MCF 10A (cell line): Measurements from ENCODE around the gene ARHGAP10. TPM values are rescaled to one million over a fixed set of nuclear protein-coding genes. Genes with fewer than 3 reads are reported as not detected.

Source experiments
- BruUV-seq: library from RNA; stranded (reverse); fragments of 400-500 nt; replicated peaks from 2 replicates; lab custom pipeline; 2021; lab: Mats Ljungman, UMichigan
- CTCF ChIA-PET: fragments of 300-600 bp; sonication (Branson Sonifier 250); formaldehyde crosslinking; extraction: SDS; loops from one replicate; lab custom pipeline; 2021; ENCODE audit warnings: antibody characterized with exemption, inconsistent platforms; lab: Yijun Ruan, JAX
- POLR2A ChIA-PET: fragments of 300-600, 350-650 bp; sonication (Branson Sonifier 250); formaldehyde crosslinking; extraction: SDS; loops from one replicate; lab custom pipeline; 2020; ENCODE audit warnings: antibody characterized with exemption, inconsistent platforms; lab: Yijun Ruan, JAX
- DNase-seq: peaks from one replicate; pipeline ENCODE4 v3.0.0-alpha.2; 2018; ENCODE audit not compliant: unreplicated experiment
- H3K27ac Mint-ChIP-seq: one replicate; pipeline ENCODE4 v1.8.0; 2022; ENCODE audit warnings: mild to moderate bottlenecking, low read depth, mixed read lengths; ENCODE audit not compliant: unreplicated experiment
- H3K27me3 Mint-ChIP-seq: one replicate; pipeline ENCODE4 v1.8.0; 2022; ENCODE audit warnings: mixed read lengths; ENCODE audit not compliant: insufficient read depth, unreplicated experiment
- H3K36me3 Mint-ChIP-seq: one replicate; pipeline ENCODE4 v1.8.0; 2022; ENCODE audit warnings: mild to moderate bottlenecking, moderate library complexity, mixed read lengths; ENCODE audit not compliant: insufficient read depth, unreplicated experiment
- H3K4me1 Mint-ChIP-seq: one replicate; pipeline ENCODE4 v1.8.0; 2022; ENCODE audit warnings: mixed read lengths; ENCODE audit not compliant: insufficient read depth, unreplicated experiment
- H3K4me3 Mint-ChIP-seq: one replicate; pipeline ENCODE4 v1.8.0; 2022; ENCODE audit warnings: mild to moderate bottlenecking, moderate library complexity, mixed read lengths; ENCODE audit not compliant: unreplicated experiment
- H3K9me3 Mint-ChIP-seq: one replicate; pipeline ENCODE4 v1.8.0; 2022; ENCODE audit warnings: mixed read lengths; ENCODE audit not compliant: unreplicated experiment
- CTCF ChIP-seq: fragments of 200-600 bp; IDR thresholded peaks from one replicate; pipeline ENCODE4 v1.8.0; 2022; ENCODE audit warnings: antibody characterized with exemption, mild to moderate bottlenecking; ENCODE audit not compliant: unreplicated experiment
- intact Hi-C: fragments of 100-400 bp; cut with micrococcal nuclease; formaldehyde crosslinking; loops from 2 replicates; pipeline ENCODE4 v1.14.1; 2022
- total RNA-seq: library from RNA; stranded (reverse); gene quantifications from 2 replicates; pipeline ENCODE4 v1.2.3, GENCODE V29; 2022

Gene ARHGAP10
- total RNA-seq, 1 experiment from 2014 or later: 22.4 TPM

GRCh38 chr4:147830987-147831386 lies 99.1 kb downstream of the ARHGAP10 start:
- Mint-ChIP-seq H3K4me3 (no peak overlapping the region), H3K4me1 (peaks cover 45% of the 10 kb centered on the region), H3K27me3 (no peaks in the 10 kb centered on the region), H3K36me3 (peaks cover 36% of the 10 kb centered on the region), H3K9me3 (no peaks in the 10 kb centered on the region), H3K27ac (peak overlapping the region; percentile 92)
- intact Hi-C loops: loop anchor here (2.0 kb wide), 1 partner anchor 98 kb away; the partner anchor contains the start of gene ARHGAP10
- CTCF ChIA-PET: interaction anchor here (0.6 to 1.9 kb wide), 9 partner anchors 8 to 812 kb away, joined by 3 to 15 read pairs (median 5); partner anchors contain the start of gene ARHGAP10
- BruUV-seq: no TSS peak
- peak; percentile 74 for DNase-seq
- POLR2A ChIA-PET: interaction anchor here (0.8 to 6.3 kb wide), 9 partner anchors 9 to 147 kb away, joined by 3 to 71 read pairs (median 6); partner anchors contain the start of genes ARHGAP10 and PRMT9
- TF ChIP-seq CTCF: no peak

GRCh38 chr4:147831551-147832171 lies 99.8 kb downstream of the ARHGAP10 start:
- peak; percentile 91 for DNase-seq
- H3K27ac Mint-ChIP-seq: peak overlapping the region; percentile 92
- H3K4me1 Mint-ChIP-seq: peaks cover 38% of the 10 kb centered on the region
- no peak for TF ChIP-seq CTCF
- CTCF ChIA-PET: interaction anchor here (0.6 to 2.6 kb wide), 7 partner anchors 9 to 123 kb away, joined by 3 to 20 read pairs (median 6); no protein-coding TSS in a partner anchor
- BruUV-seq: no TSS peak
- intact Hi-C loops: loop anchor here (2.0 kb wide), 1 partner anchor 99 kb away; the partner anchor contains the start of gene ARHGAP10
- H3K36me3 Mint-ChIP-seq: peaks cover 29% of the 10 kb centered on the region
- POLR2A ChIA-PET: interaction anchor here (0.6 to 6.3 kb wide), 10 partner anchors 10 to 148 kb away, joined by 3 to 71 read pairs (median 6); partner anchors contain the start of genes ARHGAP10 and PRMT9
- H3K9me3 Mint-ChIP-seq: no peaks in the 10 kb centered on the region
- H3K27me3 Mint-ChIP-seq: no peaks in the 10 kb centered on the region
- H3K4me3 Mint-ChIP-seq: peak overlapping the region; percentile 36

GRCh38 chr4:147833254-147833653 lies 101.4 kb downstream of the ARHGAP10 start:
- no peak overlapping the region for H3K27ac Mint-ChIP-seq
- no peak for TF ChIP-seq CTCF
- peaks cover 17% of the 10 kb centered on the region for H3K36me3 Mint-ChIP-seq
- no peaks in the 10 kb centered on the region for H3K9me3 Mint-ChIP-seq
- ChIA-PET POLR2A (interaction anchor here (0.7 to 6.3 kb wide), 5 partner anchors 11 to 149 kb away, joined by 3 to 71 read pairs (median 3); partner anchors contain the start of genes ARHGAP10 and PRMT9), CTCF (interaction anchor here (0.8 to 2.6 kb wide), 6 partner anchors 34 to 125 kb away, joined by 3 to 20 read pairs (median 4); partner anchors contain the start of gene ARHGAP10)
- H3K4me3 Mint-ChIP-seq: no peak overlapping the region
- DNase-seq: peak; percentile 15
- no TSS peak for BruUV-seq
- intact Hi-C loops: no loop called here
- peaks cover 35% of the 10 kb centered on the region for H3K4me1 Mint-ChIP-seq
- H3K27me3 Mint-ChIP-seq: no peaks in the 10 kb centered on the region

- Mint-ChIP-seq H3K27ac (no peak overlapping the region), H3K4me3 (no peak overlapping the region), H3K4me1 (peaks cover 30% of the 10 kb centered on the region), H3K9me3 (no peaks in the 10 kb centered on the region), H3K36me3 (peaks cover 17% of the 10 kb centered on the region), H3K27me3 (no peaks in the 10 kb centered on the region)
- CTCF ChIA-PET: interaction anchor here (1.4 to 2.6 kb wide), 5 partner anchors 33 to 125 kb away, joined by 3 to 20 read pairs (median 6); partner anchors contain the start of gene ARHGAP10
- intact Hi-C loops: no loop called here
- TF ChIP-seq CTCF: no peak
- POLR2A ChIA-PET: interaction anchor here (0.9 to 6.3 kb wide), 4 partner anchors 11 to 150 kb away, joined by 3 to 71 read pairs (median 4); partner anchors contain the start of genes ARHGAP10 and PRMT9
- no peak for DNase-seq
- no TSS peak for BruUV-seq
Observed at GRCh38 chr4:147833741-147834140, 101.9 kb downstream of the ARHGAP10 start.
